T-helper 2 cell treated with Interferon-gamma antibody and Interleukin-4, amounts not matched to agents 100 ng/mL and 5 ng/mL, for 36 hours (primary cell): ENCODE results near the gene RGS7. TPM values are rescaled to one million over a fixed set of nuclear protein-coding genes. Genes with fewer than 3 reads are reported as not detected.

ENCODE experiments used
- intact Hi-C: fragments of 100-400 bp; cut with micrococcal nuclease; formaldehyde crosslinking; loops from one replicate; pipeline ENCODE4 v1.15.1; 2023
- total RNA-seq: library from RNA; stranded (reverse); gene quantifications from 2 replicates; pipeline ENCODE4 v1.2.3, GENCODE V29; 2022

RGS7 gene
- total RNA-seq, 1 donor from 2014 or later, result not detected

DNA sequence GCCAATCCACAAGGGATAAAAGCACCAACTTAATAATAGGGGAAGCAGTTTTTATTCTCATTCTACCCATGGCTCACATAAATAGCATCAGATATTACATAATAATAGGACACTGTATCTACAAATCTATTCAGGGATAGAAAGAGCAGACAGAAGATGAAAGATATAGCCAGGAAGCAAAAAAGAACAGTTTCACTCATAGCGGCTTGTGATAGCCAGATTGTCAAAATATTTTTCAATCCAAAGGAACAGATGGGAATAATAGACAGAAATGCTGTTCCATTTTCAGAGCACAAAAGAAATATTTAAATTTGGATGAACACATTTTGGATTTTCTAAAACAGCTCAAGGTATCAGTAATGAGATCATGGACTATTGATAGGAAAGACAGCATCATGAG is 512.5 kb downstream of the RGS7 start:
- intact Hi-C loops, result no loop called here

DNA sequence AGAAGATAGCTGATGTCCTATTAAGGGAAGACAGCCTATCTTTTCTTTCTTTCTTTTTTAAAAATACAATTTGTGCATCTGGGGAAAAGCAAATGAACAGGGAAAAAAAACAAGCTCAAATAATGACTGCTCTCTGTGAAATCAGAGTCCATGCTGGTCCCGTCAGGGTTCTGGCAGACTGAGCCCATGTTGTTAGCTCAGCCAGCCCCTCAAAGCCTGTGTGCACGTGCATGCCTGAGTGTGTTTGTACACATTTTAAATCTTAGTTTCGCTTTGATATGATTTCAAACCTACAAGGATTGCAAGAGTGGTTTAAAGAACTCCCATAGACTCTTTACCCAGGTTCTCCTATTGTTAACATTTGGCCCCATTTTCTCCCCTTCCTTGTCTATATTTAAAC is 513.2 kb downstream of the RGS7 start:
- intact Hi-C loops, result no loop called here

DNA sequence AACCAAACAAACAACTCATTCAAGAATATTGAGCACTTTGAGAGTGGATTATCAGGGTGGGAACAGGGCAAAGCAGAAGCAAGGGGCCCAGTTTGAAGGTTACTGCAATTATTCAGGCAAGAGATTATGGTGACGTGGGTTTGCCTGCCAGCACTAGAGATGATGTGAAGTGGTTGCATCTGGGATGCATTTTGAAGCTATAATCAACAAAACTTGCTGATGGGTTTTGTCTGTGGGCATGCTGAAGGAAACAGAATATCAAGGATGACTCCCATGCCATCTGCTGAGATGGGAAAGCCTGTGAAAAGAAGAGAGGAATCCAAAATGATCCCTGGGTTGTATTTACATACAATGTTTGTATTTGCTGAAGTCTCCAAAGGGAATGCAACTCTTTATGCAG is 520.7 kb downstream of the RGS7 start:
- intact Hi-C loops, result no loop called here

DNA sequence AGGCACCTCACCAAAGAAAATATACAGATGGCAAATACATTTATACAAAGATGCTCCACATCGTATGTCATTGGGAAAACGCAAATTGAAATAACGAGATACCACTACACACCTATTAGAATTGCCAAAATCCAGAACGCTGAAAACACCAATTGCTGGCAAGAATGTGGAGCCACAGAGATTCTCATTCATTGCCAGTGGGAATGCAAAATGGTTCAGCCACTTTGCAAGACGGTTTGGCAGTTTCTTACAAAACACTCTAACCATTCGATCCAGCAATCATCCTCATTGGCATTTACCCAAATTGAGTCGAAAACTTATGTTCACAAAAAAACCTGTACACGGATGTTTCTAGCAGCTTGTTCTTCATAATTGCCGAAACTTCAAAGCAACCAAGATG is 521.7 kb downstream of the RGS7 start:
- intact Hi-C loops, result no loop called here

DNA sequence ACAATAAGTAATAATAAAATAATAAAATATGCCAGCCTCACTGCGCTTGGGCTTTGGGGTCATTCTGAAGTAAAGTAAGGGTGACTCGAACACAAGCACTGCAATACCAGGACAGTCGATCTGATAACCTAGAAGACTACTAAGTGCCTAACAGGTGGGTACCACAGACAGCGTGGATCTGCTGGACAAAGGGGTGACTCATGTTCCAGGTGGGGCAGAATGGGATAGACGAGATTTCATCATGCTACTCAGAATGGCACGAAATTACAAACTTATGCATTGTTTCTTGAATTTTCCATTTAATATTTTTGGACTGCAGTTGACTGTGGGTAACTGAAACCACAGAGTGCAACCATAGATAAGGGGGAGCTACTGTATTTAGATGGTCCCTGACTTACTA is 523.9 kb downstream of the RGS7 start:
- intact Hi-C loops, result no loop called here

DNA sequence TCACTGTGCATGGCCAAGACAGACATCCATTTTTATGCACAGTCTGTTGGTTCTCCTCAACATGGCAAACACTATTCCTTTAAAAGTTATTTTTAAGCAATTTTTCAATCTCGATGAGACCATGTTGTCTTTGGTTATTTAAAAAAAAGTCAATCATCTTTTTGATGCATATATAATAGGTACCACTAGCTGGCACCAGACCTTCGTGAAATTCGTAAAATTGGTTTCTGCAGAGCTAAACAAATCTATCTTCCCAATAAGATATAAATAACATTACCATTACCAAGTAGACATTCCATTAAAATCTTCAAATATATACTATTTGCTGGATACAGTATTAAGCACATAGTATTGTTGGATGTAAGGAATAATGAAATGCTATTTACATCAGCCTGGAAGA is 525.1 kb downstream of the RGS7 start:
- intact Hi-C loops, result no loop called here

DNA sequence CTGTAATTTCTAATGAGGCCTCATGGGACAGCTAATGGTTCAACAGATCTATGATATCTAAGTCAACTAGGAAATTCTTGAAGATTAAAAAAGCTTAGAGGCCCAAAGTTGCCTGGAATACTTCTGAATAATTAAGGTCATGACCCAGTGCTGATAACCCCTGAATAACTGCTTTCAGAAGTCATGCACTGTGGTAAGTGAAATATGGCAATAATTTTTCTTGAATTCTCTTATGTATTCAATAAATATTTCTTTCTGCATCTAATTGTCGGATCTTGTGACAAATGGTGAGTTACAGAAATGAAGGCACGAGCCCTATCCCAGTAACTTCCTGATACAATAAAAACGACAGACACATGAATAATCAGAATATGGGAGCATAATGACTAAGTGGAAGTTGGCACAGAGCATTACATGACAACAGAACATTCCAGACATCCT is 525.8 kb downstream of the RGS7 start:
- intact Hi-C loops, result no loop called here

DNA sequence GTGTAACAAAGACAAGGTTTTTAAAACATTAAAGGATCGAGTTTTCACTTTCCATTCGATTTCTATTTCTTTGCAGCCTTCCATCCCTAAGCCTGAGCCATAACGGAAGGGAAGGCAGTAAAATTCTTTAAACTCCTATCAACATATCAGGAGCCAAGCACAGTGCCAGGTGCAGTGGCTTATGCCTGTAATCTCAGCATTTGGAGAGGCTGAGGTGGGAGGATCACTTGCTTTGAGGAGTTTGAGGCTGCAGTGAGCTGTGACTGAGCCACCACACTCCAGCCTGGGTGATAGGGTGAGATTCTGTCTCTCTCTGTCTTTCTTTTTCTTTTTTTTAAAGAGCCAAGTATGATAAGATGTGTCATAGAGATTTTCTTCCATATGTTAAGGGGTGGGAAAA is 527.5 kb downstream of the RGS7 start:
- intact Hi-C loops, result no loop called here

DNA sequence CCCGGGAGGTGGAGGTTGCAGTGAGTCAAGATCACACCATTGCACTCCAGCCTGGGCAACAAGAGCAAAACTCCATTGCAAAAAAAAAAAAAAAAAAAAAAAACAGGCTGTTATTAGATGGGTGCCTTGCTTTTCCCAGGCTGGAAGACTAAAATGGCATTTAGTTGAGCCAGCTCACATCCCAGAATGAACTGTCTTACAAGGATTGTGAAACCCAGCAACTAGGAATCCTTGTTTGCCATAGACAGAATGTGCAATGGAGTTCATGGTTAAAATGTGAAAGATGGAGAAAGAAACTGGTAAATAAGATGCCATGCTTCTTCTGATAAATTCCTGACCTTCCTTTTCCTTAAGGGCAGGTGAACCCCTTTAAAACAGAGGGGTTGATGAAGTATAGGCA is 529.2 kb downstream of the RGS7 start:
- intact Hi-C loops, result no loop called here

DNA sequence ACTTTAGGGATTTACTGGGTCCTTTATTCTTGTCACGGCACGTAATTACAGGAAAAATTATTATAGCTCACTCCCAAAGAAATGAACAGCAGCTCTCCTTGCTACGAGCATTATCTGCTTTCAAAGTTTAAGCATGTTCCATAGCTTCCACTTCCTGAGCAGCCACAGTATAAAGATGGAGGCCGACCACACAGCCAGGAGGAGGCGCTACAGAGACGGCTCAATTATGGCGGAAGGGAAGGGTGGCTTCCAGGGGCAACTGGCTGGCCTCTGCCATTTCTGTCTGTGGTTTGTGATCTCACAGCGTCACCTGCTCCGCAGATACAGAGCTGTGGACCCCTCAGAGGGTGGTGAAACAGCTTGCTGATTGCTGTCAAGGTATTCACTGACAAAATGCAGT is 532.8 kb downstream of the RGS7 start:
- intact Hi-C loops, result no loop called here

DNA sequence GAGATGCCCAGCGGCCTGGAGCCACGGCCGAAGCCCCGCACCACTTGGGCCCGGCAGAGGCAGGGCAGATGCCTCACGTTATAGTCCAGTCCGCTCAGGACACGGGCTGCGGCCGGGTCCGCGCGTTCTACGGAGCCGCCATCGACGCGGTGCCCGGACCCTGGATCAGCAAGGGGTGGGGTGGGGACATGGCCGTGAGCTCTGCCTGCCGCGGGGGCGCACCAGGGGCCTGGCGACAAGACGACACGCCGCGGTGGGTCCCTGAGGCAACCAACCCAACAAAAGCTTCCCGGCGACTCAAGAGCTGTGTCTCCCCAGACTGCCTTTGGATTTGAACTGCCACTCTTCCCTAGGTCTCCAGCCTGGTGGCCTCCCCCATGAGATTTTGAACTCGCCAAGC is 533.6 kb downstream of the RGS7 start:
- intact Hi-C loops, result no loop called here

DNA sequence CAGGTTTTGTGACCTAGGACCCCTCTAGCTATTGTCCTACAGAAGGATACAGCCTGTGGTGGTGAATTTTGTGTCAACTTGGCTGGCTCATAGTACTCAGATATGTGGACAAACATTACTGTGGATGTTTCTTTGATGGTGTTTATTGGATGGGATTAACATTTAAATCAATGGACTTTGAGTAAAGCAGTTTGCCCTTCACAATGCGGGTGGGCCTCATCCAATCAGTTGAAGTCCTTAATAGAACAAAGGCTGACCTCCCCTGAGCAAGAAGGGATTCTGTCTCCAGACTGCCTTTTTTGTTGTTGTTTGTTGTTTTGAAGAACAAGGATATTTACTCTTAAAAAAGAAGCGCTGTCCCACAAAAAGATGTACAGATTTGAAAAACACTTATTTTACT is 535.1 kb downstream of the RGS7 start:
- intact Hi-C loops, result no loop called here

DNA sequence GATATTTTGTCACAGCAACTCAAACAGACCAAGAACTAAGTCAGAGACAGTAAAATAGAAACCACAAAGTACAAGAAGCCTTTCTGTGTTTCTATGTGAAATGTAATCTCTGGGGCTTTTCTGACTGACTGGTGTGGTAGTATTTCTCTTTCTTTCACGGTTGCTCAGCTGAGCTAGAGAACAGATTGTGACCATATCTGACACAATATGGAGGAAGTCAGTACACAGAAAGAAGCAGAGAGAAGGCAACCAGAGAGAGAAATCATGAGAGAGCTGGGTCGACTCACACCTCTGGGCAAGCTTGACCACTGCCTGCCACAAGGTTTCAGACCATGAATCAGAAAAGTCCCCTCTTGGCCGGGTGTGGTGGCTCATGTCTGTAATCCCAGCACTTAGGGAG is 536.2 kb downstream of the RGS7 start:
- intact Hi-C loops, result no loop called here

DNA sequence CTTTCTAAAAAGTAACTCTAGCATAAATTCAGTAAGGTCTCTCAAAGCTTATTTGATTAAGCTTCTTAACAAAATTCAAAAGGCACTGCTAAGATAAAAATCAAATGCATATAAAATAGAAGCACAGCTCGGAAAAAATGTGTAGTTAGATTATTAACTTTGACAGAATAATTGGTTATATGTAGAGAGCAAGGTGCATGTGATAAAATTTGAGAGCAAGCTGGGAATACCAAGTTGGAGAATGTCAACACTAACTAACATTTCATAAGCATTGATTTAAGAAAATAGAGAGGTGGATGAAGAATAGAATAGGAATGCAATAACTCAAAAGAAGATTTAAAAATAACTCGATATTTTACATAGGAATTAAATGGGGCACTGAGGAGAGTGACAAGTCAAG is 540.5 kb downstream of the RGS7 start:
- intact Hi-C loops, result no loop called here

DNA sequence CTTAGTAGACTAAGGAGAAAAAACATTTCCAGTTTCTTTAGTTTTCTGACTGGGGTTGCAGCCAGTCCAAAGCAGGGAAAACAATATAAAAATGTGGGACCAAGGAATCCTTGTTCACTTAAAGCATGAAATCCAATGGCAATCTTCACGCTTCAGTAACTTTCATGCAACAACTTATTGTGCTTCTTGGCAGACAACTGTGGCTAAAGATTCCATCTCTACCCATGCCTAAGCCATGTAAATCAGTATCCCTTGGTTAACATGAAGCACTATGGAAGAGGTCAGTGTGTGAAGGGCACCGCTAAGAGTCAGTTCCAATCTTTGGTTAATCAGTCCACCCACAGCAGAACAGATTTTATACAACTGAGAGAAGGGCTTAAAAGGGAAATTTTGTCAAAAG is 543.3 kb downstream of the RGS7 start:
- intact Hi-C loops, result no loop called here

DNA sequence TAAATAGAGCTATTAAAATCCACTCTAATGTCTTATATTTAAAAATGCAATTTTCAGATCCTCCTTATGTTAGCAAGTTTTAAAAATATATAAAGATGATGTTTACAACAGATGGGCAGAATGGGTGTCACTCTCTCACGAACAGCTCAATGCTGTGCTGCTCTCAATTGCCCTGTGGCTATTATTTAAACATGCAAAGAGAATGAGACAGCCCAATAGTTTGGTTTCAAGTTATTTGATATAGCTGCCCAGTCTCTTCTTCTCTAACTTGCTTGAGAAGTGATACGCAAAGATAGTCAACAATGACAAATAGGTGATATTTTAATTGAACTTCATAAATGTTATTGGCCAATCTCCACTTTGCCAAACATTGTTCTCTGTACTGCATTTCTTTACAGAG is 545.7 kb downstream of the RGS7 start:
- intact Hi-C loops, result no loop called here

DNA sequence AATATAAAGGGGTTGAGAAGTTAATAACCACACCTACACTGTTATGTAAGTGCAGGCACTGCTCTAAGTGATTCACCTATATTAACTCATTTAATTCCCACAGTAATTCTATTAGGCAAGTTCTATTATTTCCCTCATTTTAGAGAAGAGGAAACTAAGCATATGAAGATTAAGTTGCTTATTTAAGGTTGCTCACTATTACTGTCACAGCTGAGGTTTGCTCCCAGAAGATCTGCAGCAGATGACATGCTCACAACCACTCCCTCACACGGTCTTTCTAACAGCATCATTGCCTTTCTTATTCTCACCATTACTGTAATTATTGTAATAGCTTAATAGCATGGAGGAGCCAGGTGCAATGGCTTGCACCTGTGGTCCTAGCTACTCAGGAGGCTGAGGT is 548.6 kb downstream of the RGS7 start:
- intact Hi-C loops, result no loop called here

DNA sequence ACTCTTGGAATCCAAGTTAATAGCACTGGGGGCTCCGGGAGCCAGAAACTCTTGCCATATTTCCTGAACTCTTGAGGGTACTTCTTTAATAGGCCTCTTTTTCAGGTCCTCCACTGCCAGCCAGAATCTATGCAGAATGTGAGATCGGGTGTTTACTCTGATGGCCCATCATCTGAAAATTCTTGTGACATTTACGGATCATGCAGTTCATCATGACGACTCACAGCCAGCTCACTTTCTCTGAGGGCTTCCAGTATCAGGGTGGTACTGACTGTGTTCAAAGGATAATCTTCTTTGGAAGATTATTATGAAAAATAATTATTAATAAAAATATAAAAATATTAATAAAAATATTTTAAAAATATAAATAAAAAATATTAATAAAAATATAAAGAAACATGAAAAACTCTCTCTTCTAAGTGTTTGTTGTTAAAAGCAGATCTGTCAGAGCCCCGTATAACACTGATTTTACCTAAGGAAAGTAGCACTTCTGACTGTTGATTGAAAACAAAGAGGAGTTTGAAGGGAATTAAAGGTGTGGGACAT is 550.7 kb downstream of the RGS7 start:
- intact Hi-C loops, result no loop called here

DNA sequence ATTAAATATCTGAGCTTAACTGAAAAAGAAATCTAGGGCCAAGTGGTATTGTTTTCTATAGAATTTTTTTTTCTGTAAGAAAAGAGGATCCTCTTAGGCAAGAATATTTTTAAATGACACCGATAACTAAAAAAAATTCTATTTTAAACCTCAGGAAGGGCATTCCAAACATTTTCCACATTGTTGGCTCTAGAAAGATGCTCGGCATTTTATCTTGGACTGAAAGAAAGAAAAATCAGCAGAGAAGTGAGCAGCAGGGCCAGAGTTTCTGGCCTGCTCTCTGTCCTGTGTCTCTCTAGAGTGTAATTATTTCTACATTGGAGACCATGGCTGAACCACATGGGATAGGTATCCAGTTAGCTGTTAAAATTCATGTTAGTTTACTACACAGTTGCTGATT is 552.5 kb downstream of the RGS7 start:
- intact Hi-C loops, result no loop called here

DNA sequence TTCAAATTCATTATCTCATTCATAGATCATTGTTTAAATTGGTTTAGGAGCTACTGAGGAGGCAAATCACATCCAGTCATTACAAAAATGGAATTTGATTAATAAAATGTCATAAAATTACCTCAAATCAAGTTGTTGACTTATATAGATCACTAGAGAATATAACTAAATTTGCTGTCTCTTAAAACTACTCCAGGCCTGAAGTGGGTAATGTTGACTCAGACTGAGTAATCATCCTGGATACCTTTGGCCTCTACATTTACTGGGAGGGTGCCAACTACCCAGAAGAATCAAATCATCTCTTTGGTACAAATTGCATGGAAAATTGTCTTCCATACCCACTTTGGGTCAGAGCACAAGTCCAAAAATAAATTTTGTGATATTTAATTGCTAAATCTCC is 553.9 kb downstream of the RGS7 start:
- intact Hi-C loops, result no loop called here

DNA sequence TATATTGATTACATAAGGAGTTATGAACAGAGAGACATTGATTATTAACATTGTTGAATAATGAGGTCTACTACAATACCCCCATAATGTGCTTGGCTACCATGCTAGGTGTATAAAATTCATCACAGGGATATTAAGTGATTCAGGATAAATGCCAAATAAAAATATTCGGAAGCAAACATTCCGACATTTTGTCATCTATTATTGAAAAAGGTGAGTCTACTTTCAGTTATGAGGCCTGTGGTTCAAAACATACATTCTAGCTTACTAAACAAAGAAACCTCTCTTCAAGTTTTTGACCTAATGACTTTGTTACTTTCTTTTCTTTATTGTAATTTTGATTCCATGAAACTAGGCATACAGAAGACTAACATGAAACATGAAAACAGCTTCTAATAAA is 554.7 kb downstream of the RGS7 start:
- intact Hi-C loops, result no loop called here

DNA sequence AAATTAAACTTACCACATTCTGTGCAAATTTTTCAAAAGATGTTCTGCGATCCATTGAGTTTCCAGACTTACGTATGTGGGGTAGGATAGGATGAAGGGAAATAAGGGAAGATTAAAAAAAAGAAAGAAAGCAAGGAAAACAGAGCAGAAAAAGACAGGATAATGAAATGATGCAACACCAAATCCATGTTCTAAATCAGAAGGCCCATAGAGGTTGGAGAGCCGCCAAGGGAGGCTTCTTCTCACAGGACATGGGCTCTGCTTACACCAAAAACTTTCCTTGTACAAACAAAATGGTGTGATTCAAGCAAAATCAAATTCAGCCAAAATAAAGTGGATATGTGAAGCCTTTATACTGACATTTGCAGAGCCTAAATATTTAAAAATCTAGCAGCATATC is 555.6 kb downstream of the RGS7 start:
- intact Hi-C loops, result no loop called here

DNA sequence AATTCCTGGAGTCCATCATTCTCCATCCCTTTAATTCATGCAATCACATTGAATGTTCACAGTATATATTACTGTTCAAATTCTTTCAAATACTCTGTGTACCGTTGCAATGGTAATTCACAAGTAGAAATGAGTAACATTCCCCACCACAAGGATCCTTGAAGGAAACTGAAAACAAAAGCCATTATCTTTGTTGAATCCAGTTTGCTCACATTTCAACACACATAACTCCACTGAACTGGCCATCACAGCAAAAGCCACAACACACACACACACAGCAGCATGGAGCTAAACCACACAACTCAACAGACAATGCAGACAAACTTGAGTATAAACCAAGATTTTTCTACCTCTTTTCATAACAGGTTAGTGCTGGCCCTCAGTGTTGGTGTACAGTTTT is 556.7 kb downstream of the RGS7 start:
- intact Hi-C loops, result no loop called here

DNA sequence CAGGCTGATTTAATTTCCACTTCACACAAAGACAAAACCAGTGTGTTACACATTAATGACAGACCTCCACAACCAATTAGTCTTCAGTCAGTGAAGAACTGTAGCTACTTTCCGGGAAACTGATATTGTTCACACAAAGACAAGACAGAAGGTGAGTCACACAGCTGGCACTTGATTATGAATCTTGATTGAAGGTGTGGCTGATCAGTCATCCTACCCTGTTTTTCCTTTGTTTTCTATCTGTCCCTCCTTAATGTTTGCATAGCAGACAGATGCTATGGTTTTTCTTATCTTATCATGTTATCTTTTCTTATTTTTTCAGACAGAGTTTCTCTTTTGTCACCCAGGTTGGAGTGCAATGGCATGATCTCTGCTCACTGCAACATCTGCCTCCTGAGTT is 560.0 kb downstream of the RGS7 start:
- intact Hi-C loops, result no loop called here
